SK-MEL-5 (cell line): ENCODE results near the gene CHRNA3. TPM values are rescaled to one million over a fixed set of nuclear protein-coding genes. Genes with fewer than 3 reads are reported as not detected.
"Not testable (repeated sequence)": the region's sequence is repeated elsewhere in the genome, so short reads cannot be mapped to it uniquely, and the experiment has no call there.

ENCODE experiments used
- DNase-seq: peaks from one replicate; pipeline ENCODE4 v3.0.0-alpha.2; 2016; ENCODE audit warnings: low read depth, low spot score
- in situ Hi-C: cut with HindIII; loops from 2 replicates; pipeline ENCODE4 v1.10.0; 2016; ENCODE audit warnings: low sequenced_read_pairs, high pct_unique_total_duplicates, low pct_unique_long_range_greater_than_20kb
- total RNA-seq: library from RNA; depleted of rRNA; stranded (reverse); fragments of >200 nt; shearing (Covaris generic); gene quantifications from 2 replicates; pipeline ENCODE4 v1.2.3, GENCODE V29; 2014

Gene CHRNA3
- total RNA-seq, 1 experiment from 2014 or later: 0.74 TPM

DNA sequence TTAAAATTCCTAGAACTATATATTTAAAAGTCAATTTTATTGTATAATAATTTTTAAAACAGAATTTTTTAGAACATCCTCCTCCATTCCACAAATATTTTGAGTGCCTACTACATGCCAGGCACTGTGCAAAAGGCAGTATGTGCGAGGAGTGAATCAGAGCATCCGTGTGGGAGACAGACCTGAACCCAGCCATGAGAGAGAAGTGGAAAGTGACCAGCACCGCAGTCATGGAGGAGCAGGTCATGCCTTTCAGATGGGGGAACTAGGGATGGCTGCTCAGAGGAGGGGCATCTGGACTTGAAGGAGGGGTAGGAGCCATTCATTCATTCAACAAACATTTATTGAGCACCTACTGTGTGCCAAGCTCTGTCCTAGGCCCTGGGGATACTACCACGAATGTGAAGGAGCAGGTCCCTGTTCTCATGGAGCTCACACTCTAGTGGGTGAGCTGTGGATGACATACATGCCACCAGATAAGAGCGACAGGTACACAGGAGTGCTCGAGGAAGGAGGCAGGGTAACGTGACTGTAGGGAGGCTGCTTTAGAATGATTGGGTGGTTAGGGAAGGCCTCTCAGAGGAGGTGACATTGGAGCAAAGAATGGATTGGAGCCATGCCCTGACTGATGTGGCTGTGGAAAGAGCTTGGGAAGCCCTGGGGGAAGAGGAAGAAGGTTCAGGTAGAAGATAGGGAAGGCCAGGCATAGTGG, 3.1 kb upstream of the CHRNA3 start:
- in situ Hi-C loops: no loop called here
- DNase-seq: no peak

DNA sequence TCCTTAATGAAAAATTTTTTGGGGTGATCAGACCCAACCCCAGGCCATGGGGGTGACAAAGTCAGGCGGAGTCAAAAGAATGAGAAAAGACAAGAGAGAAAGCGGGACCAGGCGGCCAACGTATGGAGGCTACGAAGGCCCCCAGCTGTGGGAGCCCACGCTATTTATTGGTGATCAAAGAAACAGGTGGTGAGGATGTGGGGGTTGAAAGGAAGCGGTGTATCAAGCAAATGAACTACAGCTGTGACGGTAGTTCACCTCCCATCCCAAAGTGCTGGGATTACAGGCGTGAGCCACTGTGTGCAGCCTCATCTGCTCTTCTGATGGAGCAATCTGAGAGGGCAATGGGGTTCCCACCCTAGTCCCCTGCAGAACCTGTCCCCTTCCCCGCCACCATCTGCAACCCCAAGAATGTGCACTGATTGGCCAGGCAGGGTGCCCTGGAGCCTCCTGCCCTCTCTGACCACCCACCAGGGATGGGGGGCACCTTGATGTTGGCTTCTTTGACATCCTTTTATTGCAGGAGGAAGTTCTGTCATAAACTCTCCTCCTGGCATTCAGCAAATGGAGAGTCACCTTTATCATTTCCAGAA, 1.1 kb upstream of the CHRNA3 start:
- DNase-seq: no peak
- in situ Hi-C loops: no loop called here

- in situ Hi-C loops: no loop called here
- peak; percentile 22 for DNase-seq
These were observed 722 bp downstream of the CHRNA3 start for GRCh38 chr15:78620021-78620526.

GRCh38 chr15:78619022-78619950, 1.5 kb downstream of the CHRNA3 start:
- in situ Hi-C loops: no loop called here
- no peak for DNase-seq

DNA sequence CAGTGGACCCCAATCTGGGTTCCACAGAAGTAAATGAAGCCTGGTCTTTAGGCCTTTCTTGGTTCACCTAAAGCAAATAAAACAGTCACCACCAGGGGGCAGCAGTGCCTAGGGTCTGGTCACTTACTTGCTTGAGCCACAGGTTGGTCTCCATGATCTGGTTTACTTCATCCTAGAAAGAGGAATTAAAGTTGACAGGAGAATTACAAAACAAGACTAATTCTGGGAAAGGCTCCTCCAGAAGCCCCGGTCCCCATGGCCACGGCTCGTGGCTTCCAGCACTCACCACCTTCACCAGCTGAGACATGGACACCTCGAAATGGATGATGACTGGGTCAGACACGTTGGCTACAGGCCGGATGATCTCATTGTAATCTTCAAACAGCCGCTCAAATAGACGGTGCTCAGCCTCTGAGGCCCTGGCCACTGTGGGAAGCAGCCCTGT, 2.3 kb downstream of the CHRNA3 start:
- in situ Hi-C loops: no loop called here
- DNase-seq: peak; percentile 88

DNA sequence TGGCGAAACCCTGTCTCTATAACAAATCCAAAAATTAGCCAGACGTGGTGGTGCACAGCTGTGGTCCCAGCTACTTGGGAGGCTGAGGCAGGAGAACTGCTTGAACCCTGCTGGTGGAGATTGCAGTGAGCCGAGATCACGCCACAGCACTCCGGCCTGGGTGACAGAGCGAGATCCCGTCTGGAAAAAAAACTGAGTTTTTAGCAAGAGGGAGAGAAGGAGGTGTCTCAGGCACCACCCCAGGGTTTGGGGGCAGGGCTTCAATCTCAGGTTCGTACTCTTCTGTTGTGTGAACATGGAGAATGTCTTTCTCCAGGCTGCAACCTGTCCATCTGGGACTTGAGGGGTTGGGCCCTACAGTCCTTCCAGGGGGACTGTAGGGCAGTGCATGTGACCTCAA, 2.7 kb downstream of the CHRNA3 start:
- in situ Hi-C loops: no loop called here
- DNase-seq: no peak

GRCh38 chr15:78617516-78617915, 3.3 kb downstream of the CHRNA3 start:
- in situ Hi-C loops: no loop called here
- no peak for DNase-seq

- in situ Hi-C loops: no loop called here
These were observed 3.7 kb downstream of the CHRNA3 start for GRCh38 chr15:78617076-78617475.

DNA sequence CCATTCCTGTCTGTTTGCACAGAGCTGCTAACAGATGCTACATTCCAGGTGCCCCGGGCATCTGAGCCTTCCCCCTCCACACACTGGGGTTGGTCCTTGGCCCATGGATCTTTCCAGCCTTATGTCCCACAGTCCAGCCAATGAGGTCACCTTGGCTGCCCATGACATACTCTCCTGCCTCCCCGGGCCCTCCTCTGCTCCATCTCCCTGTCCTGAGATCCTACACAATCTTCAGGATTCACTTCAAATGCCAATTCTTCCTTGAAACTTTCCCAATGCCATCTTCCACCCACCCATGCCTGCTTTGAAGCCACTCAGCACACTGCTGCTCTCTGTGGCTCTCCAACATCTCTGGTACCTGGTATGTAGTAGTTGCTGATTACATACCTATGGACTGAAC, 4.3 kb downstream of the CHRNA3 start:
- DNase-seq: no peak
- in situ Hi-C loops: no loop called here

More at GRCh38 chr15:78617076-78617475, 3.7 kb downstream of the CHRNA3 start:
- no peak for DNase-seq

GRCh38 chr15:78615151-78615589, 5.6 kb downstream of the CHRNA3 start:
- DNase-seq: no peak
- in situ Hi-C loops: no loop called here

GRCh38 chr15:78614021-78614420, 6.8 kb downstream of the CHRNA3 start:
- DNase-seq: no peak
- in situ Hi-C loops: no loop called here

DNA sequence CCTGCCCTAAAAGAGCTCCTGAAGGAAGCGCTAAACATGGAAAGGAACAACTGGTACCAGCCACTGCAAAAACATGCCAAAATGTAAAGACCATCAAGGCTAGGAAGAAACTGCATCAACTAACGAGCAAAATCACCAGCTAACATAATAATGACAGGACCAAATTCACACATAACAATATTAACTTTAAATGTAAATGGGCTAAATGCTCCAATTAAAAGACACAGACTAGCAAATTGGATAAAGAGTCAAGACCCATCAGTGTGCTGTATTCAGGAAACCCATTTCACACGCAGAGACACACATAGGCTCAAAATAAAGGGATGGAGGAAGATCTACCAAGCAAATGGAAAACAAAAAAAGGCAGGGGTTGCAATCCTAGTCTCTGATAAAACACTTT, 11.2 kb downstream of the CHRNA3 start:
- in situ Hi-C loops, DNase-seq: not testable (repeated sequence)

DNA sequence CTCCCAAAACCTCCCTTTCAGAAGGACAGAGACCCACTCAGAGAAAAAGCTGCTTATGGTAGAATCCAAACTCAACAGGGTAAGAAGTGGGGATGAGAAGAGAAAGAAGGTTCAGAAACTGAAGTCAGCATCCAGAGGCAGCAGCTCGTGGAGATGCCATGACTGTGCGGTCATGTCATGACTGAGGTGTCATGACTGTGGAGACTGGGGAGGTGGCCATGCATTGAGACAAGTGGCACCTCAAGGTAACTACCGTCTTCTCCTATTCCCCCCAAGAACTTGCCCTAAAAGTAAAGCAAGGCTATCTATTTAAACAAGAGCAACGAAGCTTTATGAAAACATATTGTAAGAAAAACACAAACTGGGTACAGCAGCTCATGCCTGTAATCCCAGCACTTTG, 15.1 kb downstream of the CHRNA3 start:
- DNase-seq: no peak
- in situ Hi-C loops: no loop called here

- no peak for DNase-seq
- in situ Hi-C loops: no loop called here
These were observed 15.6 kb downstream of the CHRNA3 start for GRCh38 chr15:78605201-78605600.

- in situ Hi-C loops: no loop called here
- no peak for DNase-seq
These were observed 16.4 kb downstream of the CHRNA3 start for GRCh38 chr15:78604420-78604819.

DNA sequence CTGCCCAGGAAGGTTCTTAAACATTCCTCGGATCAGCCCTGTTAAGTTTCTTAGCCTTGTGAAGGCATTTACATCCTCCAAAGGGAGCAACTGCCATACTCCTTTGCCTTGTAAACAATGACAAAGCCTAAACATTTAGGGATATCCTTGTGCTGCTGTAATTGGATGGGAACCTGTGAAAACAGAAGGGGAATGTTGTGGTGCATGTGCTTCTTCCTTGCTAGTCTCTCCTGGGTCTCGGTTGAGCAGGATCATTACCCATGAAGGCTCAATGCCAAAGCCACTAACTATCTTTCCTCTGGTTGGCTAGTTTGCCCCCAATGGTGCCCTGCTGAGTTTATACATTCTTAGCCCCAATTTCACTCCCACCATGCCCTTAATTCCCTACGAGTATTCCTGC, 17.3 kb downstream of the CHRNA3 start:
- in situ Hi-C loops: no loop called here
- DNase-seq: no peak

- in situ Hi-C loops: no loop called here
- DNase-seq: no peak
These were observed 21.6 kb downstream of the CHRNA3 start for GRCh38 chr15:78599189-78599588.

DNA sequence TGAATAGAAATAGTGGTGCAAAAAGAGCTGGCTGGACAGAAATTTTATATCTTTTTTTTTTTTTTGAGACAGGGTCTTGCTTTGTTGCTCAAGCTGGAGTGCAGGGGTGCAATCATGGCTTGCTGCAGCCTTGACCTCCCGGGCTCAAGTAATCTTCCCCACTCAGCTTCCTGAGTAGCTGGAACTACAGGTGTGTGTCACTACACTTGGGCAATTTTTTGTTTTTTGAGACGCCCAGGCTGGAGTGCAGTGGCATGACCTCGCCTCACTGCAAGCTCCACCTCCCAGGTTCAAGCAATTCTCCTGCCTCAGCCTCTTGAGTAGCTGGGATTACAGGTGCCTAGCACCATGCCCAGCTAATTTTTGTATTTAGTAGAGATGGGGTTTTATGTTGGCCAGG, 22.4 kb downstream of the CHRNA3 start:
- in situ Hi-C loops: no loop called here
- DNase-seq: no peak
